ENCODE results near the gene ANKRD33B.
"Not testable (repeated sequence)": the region's sequence is repeated elsewhere in the genome, so short reads cannot be mapped to it uniquely, and the experiment has no call there.

The ANKRD33B gene

GRCh38 chr5:10563945-10564837 is at the start of gene ANKRD33B:
ANKRD33B (plus strand) TSS chr5:10564070; CDS start chr5:10564468, 398 bp downstream.
- DNase-seq (ENCODE audit: low read depth) = peak; percentile 74

GRCh38 chr5:10514572-10514971 is 49.3 kb upstream of the ANKRD33B start:
- DNase-seq (ENCODE audit: low read depth) = not testable (repeated sequence)

- DNase-seq (ENCODE audit: low read depth) = no peak
These were observed 48.4 kb upstream of the ANKRD33B start for GRCh38 chr5:10515492-10515891.

- DNase-seq (ENCODE audit: low read depth) = peak; percentile 83
These were observed 45.5 kb upstream of the ANKRD33B start for GRCh38 chr5:10518347-10518746.

GRCh38 chr5:10519729-10520128 is 44.1 kb upstream of the ANKRD33B start:
- DNase-seq (ENCODE audit: low read depth) = no peak

GRCh38 chr5:10520706-10521105 is 43.2 kb upstream of the ANKRD33B start:
- DNase-seq (ENCODE audit: low read depth) = peak; percentile 77

GRCh38 chr5:10521466-10522223 is 42.2 kb upstream of the ANKRD33B start:
- DNase-seq (ENCODE audit: low read depth) = no peak

GRCh38 chr5:10522224-10522611 is 41.7 kb upstream of the ANKRD33B start:
- no peak for DNase-seq (ENCODE audit: low read depth)

GRCh38 chr5:10524376-10525123 is 39.3 kb upstream of the ANKRD33B start:
- DNase-seq (ENCODE audit: low read depth) = peak; percentile 50

GRCh38 chr5:10525124-10525495 is 38.8 kb upstream of the ANKRD33B start:
- DNase-seq (ENCODE audit: low read depth) = peak; percentile 25

GRCh38 chr5:10527281-10527950 is 36.5 kb upstream of the ANKRD33B start:
- peak; percentile 83 for DNase-seq (ENCODE audit: low read depth)

GRCh38 chr5:10528056-10528816 is 35.6 kb upstream of the ANKRD33B start:
- peak; percentile 55 for DNase-seq (ENCODE audit: low read depth)

- DNase-seq (ENCODE audit: low read depth) = no peak
These were observed 35.0 kb upstream of the ANKRD33B start for GRCh38 chr5:10528827-10529226.

- no peak for DNase-seq (ENCODE audit: low read depth)
These were observed 33.1 kb upstream of the ANKRD33B start for GRCh38 chr5:10530601-10531320.

GRCh38 chr5:10532421-10532820 is 31.4 kb upstream of the ANKRD33B start:
- DNase-seq (ENCODE audit: low read depth) = no peak

GRCh38 chr5:10533226-10533625 is 30.6 kb upstream of the ANKRD33B start:
- DNase-seq (ENCODE audit: low read depth) = no peak

GRCh38 chr5:10534561-10535530 is 29.0 kb upstream of the ANKRD33B start:
- no peak for DNase-seq (ENCODE audit: low read depth)

- DNase-seq (ENCODE audit: low read depth) = no peak
These were observed 27.4 kb upstream of the ANKRD33B start for GRCh38 chr5:10536511-10536910.

GRCh38 chr5:10536931-10537579 is 26.8 kb upstream of the ANKRD33B start:
- DNase-seq (ENCODE audit: low read depth) = no peak
